Measurements from ENCODE around the gene FLCN.

FLCN gene

GRCh38 chr17:17167356-17167755 is 69.6 kb downstream of the FLCN start:
- Mint-ChIP-seq H3K4me3 (no peak overlapping the region), H3K36me3 (peaks cover 47 to 65% of the 10 kb centered on the region in 2 donors), H3K4me1 (peaks cover 0 to 5% of the 10 kb centered on the region in 2 donors), H3K9me3 (no peaks in the 10 kb centered on the region), H3K27me3 (no peaks in the 10 kb centered on the region), H3K27ac (peak overlapping the region; percentile 7)
- DNase-seq (no peak), ATAC-seq (replicated peaks) (no peak)

- Mint-ChIP-seq H3K27me3 (no peaks in the 10 kb centered on the region), H3K36me3 (peaks cover 42 to 66% of the 10 kb centered on the region in 2 donors), H3K27ac (no peak overlapping the region), H3K9me3 (no peaks in the 10 kb centered on the region), H3K4me3 (no peak overlapping the region), H3K4me1 (peaks cover 0 to 5% of the 10 kb centered on the region in 2 donors)
- ATAC-seq (replicated peaks) (no peak), DNase-seq (no peak)
These were observed 70.5 kb downstream of the FLCN start for GRCh38 chr17:17166446-17166845.

GRCh38 chr17:17165666-17166308 is 71.2 kb downstream of the FLCN start:
- no peak for DNase-seq
- peaks cover 41 to 66% of the 10 kb centered on the region in 2 donors for H3K36me3 Mint-ChIP-seq
- H3K9me3 Mint-ChIP-seq: no peaks in the 10 kb centered on the region
- ATAC-seq (replicated peaks): no peak
- H3K4me3 Mint-ChIP-seq: no peak overlapping the region
- H3K4me1 Mint-ChIP-seq: peaks cover 0 to 5% of the 10 kb centered on the region in 2 donors
- H3K27ac Mint-ChIP-seq: peak overlapping the region; percentile 20
- H3K27me3 Mint-ChIP-seq: no peaks in the 10 kb centered on the region

- Mint-ChIP-seq H3K4me3 (no peak overlapping the region), H3K9me3 (no peaks in the 10 kb centered on the region), H3K27ac (no peak overlapping the region), H3K27me3 (no peaks in the 10 kb centered on the region), H3K36me3 (peaks cover 41 to 72% of the 10 kb centered on the region in 2 donors), H3K4me1 (peaks cover 0 to 5% of the 10 kb centered on the region in 2 donors)
- ATAC-seq (replicated peaks) (no peak), DNase-seq (no peak)
These were observed 72.3 kb downstream of the FLCN start for GRCh38 chr17:17164676-17165075.

- no peaks in the 10 kb centered on the region for H3K27me3 Mint-ChIP-seq
- H3K9me3 Mint-ChIP-seq: no peaks in the 10 kb centered on the region
- DNase-seq (no peak), ATAC-seq (replicated peaks) (no peak)
- no peak overlapping the region for H3K27ac Mint-ChIP-seq
- peaks cover 0 to 5% of the 10 kb centered on the region in 2 donors for H3K4me1 Mint-ChIP-seq
- H3K4me3 Mint-ChIP-seq: no peak overlapping the region
- H3K36me3 Mint-ChIP-seq: peaks cover 45 to 73% of the 10 kb centered on the region in 2 donors
These were observed 72.8 kb downstream of the FLCN start for GRCh38 chr17:17164156-17164555.
